OCI-LY1 (cell line): ENCODE measurements around the gene SPATA9.

Experiments
- H2AFZ ChIP-seq: fragments of 200-600 bp; sonication (generic), shearing (Covaris generic); 2 replicates; pipeline ENCODE4 v1.6.0; 2014; ENCODE audit warnings: antibody characterized with exemption, mild to moderate bottlenecking, low read length
- H3F3A ChIP-seq: fragments of 200-600 bp; sonication (generic), shearing (Covaris generic); 2 replicates; pipeline ENCODE4 v1.6.0; 2014; ENCODE audit warnings: mild to moderate bottlenecking, antibody characterized with exemption, low read length, moderate library complexity; ENCODE audit not compliant: insufficient read depth
- H3K27ac ChIP-seq: fragments of 200-600 bp; sonication (generic); 2 replicates; pipeline ENCODE4 v1.5.1; 2014; ENCODE audit warnings: low read length, mixed run types, mild to moderate bottlenecking, low read depth; ENCODE audit not compliant: poor library complexity, severe bottlenecking
- H3K27me3 ChIP-seq: fragments of 200-600 bp; sonication (generic); 2 replicates; pipeline ENCODE4 v1.6.0; 2014; ENCODE audit warnings: antibody characterized with exemption, mild to moderate bottlenecking, low read length, moderate library complexity; ENCODE audit not compliant: insufficient read depth
- H3K36me3 ChIP-seq: fragments of 200-600 bp; sonication (generic); 2 replicates; pipeline ENCODE4 v1.6.1; 2014; ENCODE audit warnings: mild to moderate bottlenecking, antibody characterized with exemption, low read length, moderate library complexity, mixed read lengths; ENCODE audit not compliant: insufficient read depth
- H3K4me1 ChIP-seq: fragments of 200-600 bp; sonication (generic); 2 replicates; pipeline ENCODE4 v1.5.1; 2014; ENCODE audit warnings: mild to moderate bottlenecking, low read length, moderate library complexity; ENCODE audit not compliant: insufficient read depth, severe bottlenecking
- H3K4me2 ChIP-seq: fragments of 200-600 bp; sonication (generic), shearing (Covaris generic); 2 replicates; pipeline ENCODE4 v1.6.1; 2014; ENCODE audit warnings: low read length
- H3K4me3 ChIP-seq: fragments of 200-600 bp; sonication (generic); 2 replicates; pipeline ENCODE4 v1.5.1; 2014; ENCODE audit warnings: low read length, low read depth, mild to moderate bottlenecking, mixed read lengths; ENCODE audit not compliant: poor library complexity, severe bottlenecking
- H3K79me2 ChIP-seq: fragments of 200-600 bp; shearing (Covaris generic); 2 replicates; pipeline ENCODE4 v1.6.1; 2016; ENCODE audit warnings: mixed run types, low read length, mixed read lengths; ENCODE audit not compliant: insufficient read depth
- H3K9ac ChIP-seq: fragments of 200-600 bp; sonication (generic), shearing (Covaris generic); 2 replicates; pipeline ENCODE4 v1.6.1; 2014; ENCODE audit warnings: mild to moderate bottlenecking, low read length, mixed read lengths
- H3K9me2 ChIP-seq: fragments of 200-600 bp; sonication (generic), shearing (Covaris generic); 2 replicates; pipeline ENCODE4 v1.6.1; 2014; ENCODE audit warnings: low read depth, mild to moderate bottlenecking, low read length, mixed read lengths
- H3K9me3 ChIP-seq: fragments of 200-600 bp; shearing (Covaris generic); 2 replicates; pipeline ENCODE4 v1.6.1; 2014; ENCODE audit warnings: low read length, mixed read lengths
- H4K20me1 ChIP-seq: fragments of 200-600 bp; sonication (generic), shearing (Covaris generic); 2 replicates; pipeline ENCODE4 v1.6.0; 2016; ENCODE audit warnings: mild to moderate bottlenecking, low read length; ENCODE audit not compliant: insufficient read depth
- CTCF ChIP-seq: fragments of 200-600 bp; sonication (generic), shearing (Covaris generic); IDR thresholded peaks from 2 replicates; pipeline ENCODE4 v1.5.1; 2017; ENCODE audit warnings: mild to moderate bottlenecking, antibody characterized with exemption, low read length, moderate library complexity, mixed read lengths
- EZH2 ChIP-seq: fragments of 200-600 bp; sonication (generic), shearing (Covaris generic); IDR thresholded peaks from 2 replicates; pipeline ENCODE4 v1.8.0; 2017; ENCODE audit warnings: borderline replicate concordance, mixed run types, mild to moderate bottlenecking, antibody characterized with exemption, low read length, moderate library complexity, mixed read lengths

The SPATA9 gene

GRCh38 chr5:95684361-95684760 lies 1.6 kb upstream of the SPATA9 start:
- no peaks in the 10 kb centered on the region for H3K9me3 ChIP-seq
- no peaks in the 10 kb centered on the region for H3K4me1 ChIP-seq
- H3K4me3 ChIP-seq = no peak overlapping the region
- H3K27me3 ChIP-seq = no peaks in the 10 kb centered on the region
- no peak overlapping the region for H3K27ac ChIP-seq
- no peak overlapping the region for H3K4me2 ChIP-seq
- no peaks in the 10 kb centered on the region for H3K9me2 ChIP-seq
- no peak overlapping the region for H2AFZ ChIP-seq
- no peaks in the 10 kb centered on the region for H3K36me3 ChIP-seq
- H3F3A ChIP-seq = no peaks in the 10 kb centered on the region
- H3K79me2 ChIP-seq = no peaks in the 10 kb centered on the region
- H4K20me1 ChIP-seq = no peaks in the 10 kb centered on the region
- no peak overlapping the region for H3K9ac ChIP-seq
- TF ChIP-seq EZH2 (no peak), CTCF (no peak)

GRCh38 chr5:95673081-95673480 lies 9.7 kb downstream of the SPATA9 start:
- H3K4me2 ChIP-seq = no peak overlapping the region
- no peaks in the 10 kb centered on the region for H3F3A ChIP-seq
- no peak overlapping the region for H3K27ac ChIP-seq
- H3K9me2 ChIP-seq = no peaks in the 10 kb centered on the region
- TF ChIP-seq EZH2 (no peak), CTCF (no peak)
- no peak overlapping the region for H2AFZ ChIP-seq
- no peak overlapping the region for H3K9ac ChIP-seq
- H3K79me2 ChIP-seq = no peaks in the 10 kb centered on the region
- no peaks in the 10 kb centered on the region for H3K4me1 ChIP-seq
- no peaks in the 10 kb centered on the region for H3K27me3 ChIP-seq
- H3K4me3 ChIP-seq = no peak overlapping the region
- H4K20me1 ChIP-seq = no peaks in the 10 kb centered on the region
- H3K36me3 ChIP-seq = no peaks in the 10 kb centered on the region
- no peaks in the 10 kb centered on the region for H3K9me3 ChIP-seq

- H3K9ac ChIP-seq = no peak overlapping the region
Observed at GRCh38 chr5:95672641-95673040, 10.2 kb downstream of the SPATA9 start.

GRCh38 chr5:95671826-95672225 lies 11.0 kb downstream of the SPATA9 start:
- no peaks in the 10 kb centered on the region for H3K4me1 ChIP-seq
- no peak overlapping the region for H2AFZ ChIP-seq
- H3K9me3 ChIP-seq = no peaks in the 10 kb centered on the region
- no peaks in the 10 kb centered on the region for H3K27me3 ChIP-seq
- H3K9me2 ChIP-seq = no peaks in the 10 kb centered on the region
- H3F3A ChIP-seq = no peaks in the 10 kb centered on the region
- no peak overlapping the region for H3K27ac ChIP-seq
- H3K4me2 ChIP-seq = no peak overlapping the region
- no peak overlapping the region for H3K4me3 ChIP-seq
- no peak for TF ChIP-seq CTCF
- no peak for TF ChIP-seq EZH2
- no peaks in the 10 kb centered on the region for H4K20me1 ChIP-seq
- no peak overlapping the region for H3K9ac ChIP-seq
- H3K79me2 ChIP-seq = no peaks in the 10 kb centered on the region
- H3K36me3 ChIP-seq = no peaks in the 10 kb centered on the region

More at GRCh38 chr5:95672641-95673040, 10.2 kb downstream of the SPATA9 start:
- Histone ChIP-seq H3K9me3 (no peaks in the 10 kb centered on the region), H2AFZ (no peak overlapping the region), H3K4me2 (no peak overlapping the region), H4K20me1 (no peaks in the 10 kb centered on the region), H3K36me3 (no peaks in the 10 kb centered on the region), H3K9me2 (no peaks in the 10 kb centered on the region), H3K79me2 (no peaks in the 10 kb centered on the region), H3K4me3 (no peak overlapping the region), H3F3A (no peaks in the 10 kb centered on the region), H3K27me3 (no peaks in the 10 kb centered on the region), H3K27ac (no peak overlapping the region), H3K4me1 (no peaks in the 10 kb centered on the region)
- TF ChIP-seq EZH2 = no peak
